ENCODE measurements around the gene COL17A1. TPM values are rescaled to one million over a fixed set of nuclear protein-coding genes. Genes with fewer than 3 reads are reported as not detected.

Gene COL17A1
- total RNA-seq, 1 experiment from 2014 or later, result 41.3 TPM

GRCh38 chr10:104109908-104110662, 24.4 kb upstream of the COL17A1 start:
- H3K4me2 ChIP-seq, result 0 out of 2 replicates have a peak overlapping the region, but pooled peaks have one; percentile 16
- no peak for TF ChIP-seq EZH2 (IDR thresholded peaks at IDR 0.05; ENCODE audit: low read depth)
- no peak for TF ChIP-seq CTCF (conservative IDR thresholded peaks at IDR 0.05)
- no peaks in the 10 kb centered on the region for H3K9me2 ChIP-seq (ENCODE audit: insufficient read depth)
- H3K4me1 ChIP-seq (replicated peaks; ENCODE audit: insufficient read depth), result peaks cover 14% of the 10 kb centered on the region
- no peaks in the 10 kb centered on the region for H3K27me3 ChIP-seq (ENCODE audit: insufficient read depth, low read depth)
- DNase-seq, result peak in 1 of 2 experiments; percentile 79
- ChIA-PET CTCF (no interaction called here), POLR2A (ENCODE audit: unreplicated experiment) (no interaction called here)
- H3K79me2 ChIP-seq (ENCODE audit: low read depth), result no peaks in the 10 kb centered on the region
- BruUV-seq (replicated peaks), result no TSS peak
- H3K4me3 ChIP-seq, result no peak overlapping the region
- peak overlapping the region; percentile 52 for H3K27ac ChIP-seq
- no peaks in the 10 kb centered on the region for H3K9me3 ChIP-seq (ENCODE audit: insufficient read depth, low read depth)
- H2AFZ ChIP-seq, result no peak overlapping the region; the same call in 1 of the 2 replicates
- no peaks in the 10 kb centered on the region for H4K20me1 ChIP-seq (ENCODE audit: insufficient read depth)
- no peaks in the 10 kb centered on the region for H3K36me3 ChIP-seq (ENCODE audit: low read depth)
- H3F3A ChIP-seq (ENCODE audit: insufficient read depth, low read depth), result peaks cover 18% of the 10 kb centered on the region
- intact Hi-C loops (cut with micrococcal nuclease; ENCODE audit: unreplicated experiment), result no loop called here

GRCh38 chr10:104104926-104105325, 19.2 kb upstream of the COL17A1 start:
- H3K4me1 ChIP-seq (replicated peaks; ENCODE audit: insufficient read depth), result peaks cover 14% of the 10 kb centered on the region
- H3K27ac ChIP-seq, result no peak overlapping the region
- no peak for DNase-seq
- no peak overlapping the region for H3K4me3 ChIP-seq
- POLR2A ChIA-PET (ENCODE audit: unreplicated experiment), result no interaction called here
- peaks cover 9% of the 10 kb centered on the region for H3F3A ChIP-seq (ENCODE audit: insufficient read depth, low read depth)
- H2AFZ ChIP-seq, result no peak overlapping the region
- H3K4me2 ChIP-seq, result no peak overlapping the region
- BruUV-seq (replicated peaks), result no TSS peak
- no peaks in the 10 kb centered on the region for H3K36me3 ChIP-seq (ENCODE audit: low read depth)
- H3K9me3 ChIP-seq (ENCODE audit: insufficient read depth, low read depth), result no peaks in the 10 kb centered on the region
- H3K27me3 ChIP-seq (ENCODE audit: insufficient read depth, low read depth), result no peaks in the 10 kb centered on the region
- no peak for TF ChIP-seq EZH2 (IDR thresholded peaks at IDR 0.05; ENCODE audit: low read depth)
- TF ChIP-seq CTCF (conservative IDR thresholded peaks at IDR 0.05), result no peak
- CTCF ChIA-PET, result no interaction called here
- H3K9me2 ChIP-seq (ENCODE audit: insufficient read depth), result no peaks in the 10 kb centered on the region
- no peaks in the 10 kb centered on the region for H3K79me2 ChIP-seq (ENCODE audit: low read depth)
- H4K20me1 ChIP-seq (ENCODE audit: insufficient read depth), result no peaks in the 10 kb centered on the region
- intact Hi-C loops (cut with micrococcal nuclease; ENCODE audit: unreplicated experiment), result no loop called here

GRCh38 chr10:104104418-104104817, 18.7 kb upstream of the COL17A1 start:
- Histone ChIP-seq H3K4me1 (replicated peaks; ENCODE audit: insufficient read depth) (peaks cover 15% of the 10 kb centered on the region), H3F3A (ENCODE audit: insufficient read depth, low read depth) (peaks cover 4% of the 10 kb centered on the region; the same call in 1 of the 2 replicates), H2AFZ (no peak overlapping the region), H3K4me2 (no peak overlapping the region), H3K27me3 (ENCODE audit: insufficient read depth, low read depth) (no peaks in the 10 kb centered on the region), H3K9me3 (ENCODE audit: insufficient read depth, low read depth) (no peaks in the 10 kb centered on the region), H3K9me2 (ENCODE audit: insufficient read depth) (no peaks in the 10 kb centered on the region), H4K20me1 (ENCODE audit: insufficient read depth) (no peaks in the 10 kb centered on the region), H3K27ac (no peak overlapping the region), H3K79me2 (ENCODE audit: low read depth) (no peaks in the 10 kb centered on the region), H3K4me3 (no peak overlapping the region), H3K36me3 (ENCODE audit: low read depth) (no peaks in the 10 kb centered on the region)
- CTCF ChIA-PET, result no interaction called here
- DNase-seq, result no peak
- intact Hi-C loops (cut with micrococcal nuclease; ENCODE audit: unreplicated experiment), result no loop called here
- POLR2A ChIA-PET (ENCODE audit: unreplicated experiment), result no interaction called here
- TF ChIP-seq EZH2 (IDR thresholded peaks at IDR 0.05; ENCODE audit: low read depth), result no peak
- TF ChIP-seq CTCF (conservative IDR thresholded peaks at IDR 0.05), result no peak
- no TSS peak for BruUV-seq (replicated peaks)

All from PC-9 (cell line).